T-helper 2 cell (primary cell): ENCODE results near the gene HEG1.
"Not testable (repeated sequence)": the region's sequence is repeated elsewhere in the genome, so short reads cannot be mapped to it uniquely, and the experiment has no call there.

Experiments
- DNase-seq, 5 experiments: peaks; one replicate each; pipeline versions ENCODE4 v3.0.0 to v3.0.0-alpha.2; 2012 to 2022
- total RNA-seq, 2 donors: gene quantifications; one replicate each; lab custom pipeline; 2026; lab: John Stamatoyannopoulos, UW

Gene HEG1
- total RNA-seq: 31.7 to 67.0 reads per million in 2 donors

- DNase-seq: peak; percentile 51 to 80 (median 65)
Measured at GRCh38 chr3:125055913-125056745, at the start of gene HEG1. Gene HEG1, minus strand, starts transcription at chr3:125055997. Its CDS starts 107 bp downstream, at chr3:125055890.

- DNase-seq: no peak
Measured at GRCh38 chr3:125105116-125105515, 49.3 kb upstream of the HEG1 start.

GRCh38 chr3:125104639-125105038 is 48.8 kb upstream of the HEG1 start:
- DNase-seq: no peak

GRCh38 chr3:125103406-125103805 is 47.6 kb upstream of the HEG1 start:
- no peak for DNase-seq

- DNase-seq: no peak
Measured at GRCh38 chr3:125102470-125102869, 46.7 kb upstream of the HEG1 start.

- no peak for DNase-seq
Measured at GRCh38 chr3:125098611-125099291, 43.0 kb upstream of the HEG1 start.

- no peak for DNase-seq
Measured at GRCh38 chr3:125090649-125091048, 34.9 kb upstream of the HEG1 start.

- DNase-seq: no peak
Measured at GRCh38 chr3:125087768-125088391, 32.1 kb upstream of the HEG1 start.

GRCh38 chr3:125085166-125085565 is 29.4 kb upstream of the HEG1 start:
- no peak for DNase-seq

GRCh38 chr3:125083776-125084175 is 28.0 kb upstream of the HEG1 start:
- DNase-seq: no peak

- not testable (repeated sequence) for DNase-seq
Measured at GRCh38 chr3:125082339-125082738, 26.5 kb upstream of the HEG1 start.

- no peak for DNase-seq
Measured at GRCh38 chr3:125080077-125080476, 24.3 kb upstream of the HEG1 start.

GRCh38 chr3:125079675-125080045 is 23.9 kb upstream of the HEG1 start:
- DNase-seq: no peak

GRCh38 chr3:125078951-125079674 is 23.3 kb upstream of the HEG1 start:
- DNase-seq: no peak

- no peak for DNase-seq
Measured at GRCh38 chr3:125077864-125078263, 22.1 kb upstream of the HEG1 start.

- no peak for DNase-seq
Measured at GRCh38 chr3:125076464-125076863, 20.7 kb upstream of the HEG1 start.

- DNase-seq: no peak
Measured at GRCh38 chr3:125075738-125076137, 19.9 kb upstream of the HEG1 start.

GRCh38 chr3:125073390-125073905 is 17.7 kb upstream of the HEG1 start:
- no peak for DNase-seq

- no peak for DNase-seq
Measured at GRCh38 chr3:125072749-125073389, 17.1 kb upstream of the HEG1 start.

GRCh38 chr3:125072301-125072700 is 16.5 kb upstream of the HEG1 start:
- no peak for DNase-seq

GRCh38 chr3:125069968-125070745 is 14.4 kb upstream of the HEG1 start:
- no peak for DNase-seq
